GM08714 (cell line): ENCODE data around the gene KIZ.

ENCODE experiments used
- H3K4me3 ChIP-seq: fragments of 200-500 bp; sonication (Bioruptor generic); 2 replicates; pipeline ENCODE4 v1.5.1; 2014; ENCODE audit warnings: mild to moderate bottlenecking, low read length, inconsistent platforms
- ZNF274 ChIP-seq: IDR thresholded peaks from 2 replicates; pipeline ENCODE4 v1.6.1; 2012; ENCODE audit warnings: mild to moderate bottlenecking, low read depth, low read length

The KIZ gene

DNA sequence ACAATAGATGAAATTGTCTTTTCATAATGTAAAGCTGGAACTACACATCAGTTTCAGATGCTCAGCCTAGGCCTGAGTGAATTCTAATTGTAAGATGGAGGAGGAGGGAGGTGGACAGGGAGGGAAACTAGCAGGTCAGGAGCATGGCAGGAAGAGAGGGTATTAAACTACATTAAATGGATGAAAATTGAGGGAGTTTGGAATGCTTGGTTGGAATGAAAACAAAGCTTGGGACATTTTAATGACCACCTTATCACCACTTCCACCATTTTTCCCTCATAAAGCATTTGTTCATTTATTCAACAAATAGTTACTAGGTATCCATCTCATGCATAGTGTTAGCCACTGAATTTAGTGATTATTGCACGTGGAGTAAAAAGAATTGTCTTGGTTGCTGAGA is 65.0 kb downstream of the KIZ start:
- no peak for TF ChIP-seq ZNF274
- no peak overlapping the region for H3K4me3 ChIP-seq

DNA sequence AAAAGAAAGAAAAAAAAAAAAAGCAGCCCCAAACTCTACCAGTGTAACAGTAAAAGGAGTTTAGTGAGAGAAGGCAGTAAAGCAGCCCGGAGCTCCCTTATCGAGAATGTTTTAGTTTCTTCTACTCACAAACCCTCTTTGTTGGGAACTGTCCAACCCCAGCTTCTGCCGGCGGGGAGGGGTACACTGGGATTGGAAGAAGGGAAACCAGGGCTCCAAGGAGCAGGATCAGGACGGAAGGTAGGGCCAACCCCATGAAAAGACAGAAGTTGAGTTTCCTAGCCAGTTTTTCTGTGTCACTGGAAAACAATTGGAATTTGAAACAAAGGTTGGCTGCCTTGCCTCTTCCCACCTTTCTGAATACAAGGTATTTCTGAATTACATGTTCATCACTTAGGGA is 66.0 kb downstream of the KIZ start:
- TF ChIP-seq ZNF274, result no peak
- H3K4me3 ChIP-seq, result no peak overlapping the region

DNA sequence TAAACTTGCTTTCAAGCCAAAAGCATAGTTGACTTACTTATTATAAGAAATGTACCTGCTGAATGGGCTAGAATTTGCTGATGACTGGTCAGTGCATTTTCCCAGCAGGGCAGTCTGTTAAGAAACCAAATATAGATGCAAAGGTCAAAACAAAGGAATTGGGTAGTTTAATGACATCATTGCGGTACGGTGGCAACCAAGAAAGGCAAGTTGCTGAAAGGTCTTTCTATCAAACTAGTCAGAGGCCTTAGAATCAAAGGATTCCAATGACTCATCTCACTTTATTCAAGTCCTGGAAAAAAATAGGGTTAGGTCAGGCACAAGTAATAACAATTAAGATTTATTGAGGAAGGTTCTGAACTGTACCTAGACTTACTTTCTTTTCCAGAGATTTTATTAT is 76.4 kb downstream of the KIZ start:
- TF ChIP-seq ZNF274, result no peak

DNA sequence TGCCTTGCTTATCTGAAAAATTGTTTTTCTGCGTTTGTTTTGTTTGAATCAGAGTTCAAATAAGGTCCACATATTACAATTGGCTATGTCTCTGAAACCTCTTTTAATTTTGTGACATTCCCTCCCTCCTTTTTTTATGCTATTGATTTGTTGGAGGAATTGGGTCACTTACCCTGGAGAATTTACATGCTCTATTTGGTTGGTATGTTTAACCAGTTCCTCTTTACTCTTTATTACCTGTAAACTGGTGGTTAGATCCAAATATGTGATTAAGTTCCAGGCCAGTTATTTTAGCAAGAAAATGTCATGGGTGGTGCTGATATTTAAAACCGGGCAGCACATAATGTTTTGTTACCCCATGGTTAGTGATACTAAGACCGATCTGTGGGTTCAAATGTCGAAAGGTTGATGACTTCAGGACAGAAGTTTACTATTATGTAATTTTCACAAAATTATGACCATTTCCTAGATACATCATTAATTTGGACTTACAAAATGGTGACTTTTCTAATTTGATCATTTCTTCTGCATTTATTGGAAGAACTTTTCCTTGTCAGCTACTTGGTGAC is 77.3 kb downstream of the KIZ start:
- TF ChIP-seq ZNF274, result no peak
- no peak overlapping the region for H3K4me3 ChIP-seq

More for the DNA sequence above, 76.4 kb downstream of the KIZ start:
- no peak overlapping the region for H3K4me3 ChIP-seq

DNA sequence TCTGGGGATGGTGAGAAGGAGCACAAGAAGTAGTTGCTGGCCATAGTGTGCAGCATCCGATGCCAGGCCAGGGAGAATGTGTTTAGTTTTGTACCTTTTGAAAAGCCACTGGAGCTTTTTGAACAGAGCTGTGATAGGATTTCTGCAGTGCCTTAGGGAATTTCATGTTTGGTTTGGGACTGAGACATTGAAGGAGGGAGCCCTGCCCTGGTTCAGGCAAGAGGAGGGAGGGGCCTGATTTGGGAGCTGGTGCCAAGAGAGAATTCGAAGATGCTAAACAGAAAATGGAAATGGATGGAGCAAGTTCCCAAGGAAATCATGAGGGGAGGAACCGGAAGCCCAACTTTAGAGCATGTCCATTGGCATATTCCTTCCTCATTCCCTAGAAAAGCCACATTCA is 80.7 kb downstream of the KIZ start:
- H3K4me3 ChIP-seq, result no peak overlapping the region
- no peak for TF ChIP-seq ZNF274

DNA sequence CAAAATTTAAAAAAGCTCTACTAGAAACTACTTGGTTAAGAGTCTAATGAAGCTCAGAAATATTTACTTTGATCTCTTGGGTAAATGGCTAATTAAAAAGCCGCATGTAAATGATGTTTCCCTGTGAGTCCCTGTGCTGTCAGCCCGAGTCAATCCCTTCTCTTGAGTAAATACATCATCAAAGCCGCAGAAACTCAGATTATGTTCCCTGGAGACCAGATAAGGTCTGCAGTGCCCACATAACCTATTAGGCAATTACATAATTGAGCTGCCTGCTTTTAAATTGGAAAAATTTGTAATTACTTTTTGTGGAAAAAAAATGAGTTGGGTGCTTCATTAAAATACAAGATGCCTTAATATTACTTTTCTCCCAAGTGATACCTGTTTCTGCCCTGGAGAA is 83.1 kb downstream of the KIZ start:
- TF ChIP-seq ZNF274, result no peak
- H3K4me3 ChIP-seq, result no peak overlapping the region

DNA sequence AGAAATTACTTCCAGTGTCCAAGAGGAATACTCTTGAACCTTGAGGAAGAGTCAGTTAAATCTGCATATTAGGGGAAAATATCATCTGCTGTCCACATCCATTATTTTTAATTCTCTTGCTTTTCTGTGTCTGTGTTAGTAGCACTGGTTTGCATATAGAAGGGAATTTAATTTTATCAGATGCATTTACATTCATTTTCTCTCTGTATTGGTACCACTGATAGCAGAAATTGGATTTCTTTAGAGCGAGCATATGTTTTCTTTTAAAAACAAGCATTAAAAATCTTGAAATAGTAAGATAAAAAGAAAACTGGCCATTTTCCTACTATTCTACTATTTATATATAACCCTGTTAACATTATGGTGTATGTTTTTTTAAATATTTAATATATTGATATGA is 83.8 kb downstream of the KIZ start:
- H3K4me3 ChIP-seq, result no peak overlapping the region
- TF ChIP-seq ZNF274, result no peak

DNA sequence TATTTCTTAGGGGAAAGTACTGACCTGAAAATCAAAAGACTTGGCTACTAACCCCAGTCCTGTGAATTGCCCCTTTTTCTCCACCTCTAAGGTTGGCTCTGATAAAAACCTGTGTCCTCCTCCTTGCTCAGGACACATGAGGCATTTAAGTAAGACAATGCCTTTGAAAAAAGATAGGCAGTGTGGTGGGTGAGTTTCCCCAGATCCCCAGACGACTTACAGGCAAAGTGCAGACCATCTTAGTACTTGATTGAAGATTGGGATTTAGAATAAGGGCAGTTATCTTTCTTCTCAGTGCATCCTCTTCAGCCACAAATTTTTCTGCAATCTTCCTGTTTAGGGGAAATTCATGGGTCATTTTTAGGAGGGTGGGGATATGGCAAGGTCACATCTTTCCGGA is 87.8 kb downstream of the KIZ start:
- no peak overlapping the region for H3K4me3 ChIP-seq
- TF ChIP-seq ZNF274, result no peak

DNA sequence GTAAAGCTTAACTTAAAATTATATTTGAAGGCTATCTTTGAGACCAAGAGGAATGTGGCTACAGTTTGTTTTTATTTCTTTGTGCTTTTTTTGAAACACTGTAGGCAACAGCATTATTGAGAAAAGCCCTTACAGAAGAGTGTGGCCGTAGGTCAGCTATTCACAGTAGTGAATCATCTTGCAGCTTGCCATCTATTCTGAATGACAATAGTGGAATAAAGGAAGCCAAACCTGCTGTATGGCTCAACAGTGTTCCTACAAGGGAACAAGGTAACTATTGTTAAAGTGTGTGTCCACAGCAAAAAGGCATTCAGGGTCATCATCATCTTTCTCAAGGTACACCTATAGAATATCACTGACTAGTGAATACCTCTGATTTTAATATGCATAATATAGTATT is 88.5 kb downstream of the KIZ start:
- H3K4me3 ChIP-seq, result no peak overlapping the region
- no peak for TF ChIP-seq ZNF274

DNA sequence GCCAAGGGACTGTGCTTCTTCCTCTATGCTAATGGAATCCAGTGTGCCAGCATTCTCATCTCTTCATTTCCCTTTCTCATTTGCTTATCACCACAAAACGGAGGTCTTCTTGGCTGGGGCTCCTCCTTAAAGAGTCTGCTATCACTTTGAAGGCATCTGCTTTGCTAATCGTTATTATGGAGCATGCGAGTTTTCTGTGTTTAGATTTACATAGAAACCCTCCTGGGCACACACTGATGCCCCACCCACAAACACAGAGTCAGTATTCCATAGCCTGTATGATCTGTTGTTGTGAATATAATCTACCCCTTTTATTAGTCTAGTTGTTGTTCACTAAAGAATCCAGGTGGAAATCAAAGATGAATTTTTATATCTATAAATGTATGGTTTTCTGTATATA is 93.8 kb downstream of the KIZ start:
- no peak for TF ChIP-seq ZNF274
- H3K4me3 ChIP-seq, result no peak overlapping the region

DNA sequence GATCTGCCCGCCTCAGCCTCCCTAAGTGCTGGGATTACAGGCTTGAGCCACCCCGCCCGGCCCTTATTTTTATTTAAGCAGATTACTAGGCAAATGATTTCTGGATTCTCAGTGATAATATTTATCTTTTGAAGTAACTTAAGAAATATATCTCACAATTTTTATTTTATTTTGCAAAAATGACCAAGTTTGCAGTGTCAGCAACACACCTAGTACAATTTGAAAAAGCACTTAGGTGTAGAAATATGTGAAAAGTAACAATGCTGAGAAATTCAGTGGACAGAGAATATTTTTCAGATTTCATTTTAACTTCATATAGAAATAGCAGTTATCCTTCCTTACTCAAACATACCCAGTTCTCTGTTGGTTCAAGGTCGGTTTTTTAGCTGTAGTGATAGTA is 98.3 kb downstream of the KIZ start:
- H3K4me3 ChIP-seq, result no peak overlapping the region
- no peak for TF ChIP-seq ZNF274

DNA sequence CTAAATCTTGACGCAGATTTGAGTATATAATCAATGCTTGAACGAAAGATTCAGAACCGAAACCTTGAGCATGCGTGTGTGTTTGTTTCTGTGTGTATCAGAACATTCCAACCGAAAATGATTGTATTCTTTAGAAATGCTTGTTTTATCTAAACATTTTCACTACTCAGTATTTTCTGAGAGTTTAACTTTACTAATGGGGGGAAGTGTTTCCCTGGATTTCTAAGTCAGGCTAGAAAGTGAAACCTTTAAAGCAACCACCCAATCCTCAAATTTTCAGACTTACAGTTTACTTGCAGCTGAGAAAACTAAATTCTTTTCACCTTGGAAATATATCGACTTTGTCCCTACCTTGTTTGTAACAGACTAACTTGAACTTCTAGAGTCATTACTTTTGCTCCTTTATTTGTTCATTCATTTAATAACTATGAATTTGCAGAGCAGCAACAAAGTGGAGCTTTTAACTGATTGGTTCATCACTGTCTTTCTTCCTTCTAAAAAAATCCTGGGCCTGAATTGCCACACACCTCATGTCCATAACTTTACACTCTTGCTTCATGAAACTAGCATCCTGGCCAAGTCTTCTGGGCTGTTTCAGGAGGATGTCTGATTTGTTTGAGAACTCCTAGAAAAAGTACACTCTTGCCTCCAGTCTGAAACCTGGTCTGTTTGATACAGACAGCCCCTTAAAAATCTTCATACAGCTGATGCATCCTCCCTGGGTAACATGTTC is 99.5 kb downstream of the KIZ start:
- no peak for TF ChIP-seq ZNF274
- no peak overlapping the region for H3K4me3 ChIP-seq

DNA sequence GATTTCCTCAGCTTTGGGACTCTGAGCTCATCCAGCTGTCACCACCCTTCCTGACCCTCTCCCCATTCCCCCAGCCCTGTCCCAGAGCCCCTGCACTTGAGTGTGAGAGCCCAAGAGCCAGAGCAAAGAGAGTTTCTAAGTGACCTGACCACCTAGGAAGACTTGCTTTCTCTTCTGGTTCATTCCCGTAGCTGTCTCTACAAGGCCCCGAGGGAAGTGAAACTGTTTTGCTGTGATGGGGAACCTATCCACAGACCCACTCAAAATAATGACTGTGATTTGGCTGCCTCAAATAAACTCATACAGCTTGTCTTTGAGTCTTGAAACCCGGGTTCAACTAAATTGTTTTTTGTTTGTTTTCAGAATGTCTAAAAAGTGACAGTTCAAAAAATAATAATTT is 102.6 kb downstream of the KIZ start:
- no peak overlapping the region for H3K4me3 ChIP-seq
- TF ChIP-seq ZNF274, result no peak

DNA sequence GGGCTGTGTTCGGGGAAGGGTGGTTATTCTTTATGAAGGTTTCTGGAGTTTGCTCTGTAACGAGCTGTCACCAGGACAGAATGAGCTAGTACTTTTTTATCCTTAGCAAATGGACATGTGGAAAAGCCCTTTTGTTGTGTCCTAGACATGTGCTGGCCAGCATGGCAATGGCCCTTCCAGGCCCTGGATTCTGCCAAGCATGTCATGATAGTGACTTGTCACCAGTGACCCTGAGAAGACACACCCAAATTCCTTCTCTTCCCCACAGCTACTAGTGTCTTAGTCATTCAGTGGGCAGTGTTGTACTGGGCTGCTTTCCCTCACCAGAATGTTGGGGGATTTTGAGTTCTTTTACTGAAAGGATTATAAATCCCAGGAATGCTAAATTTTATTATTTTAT is 103.3 kb downstream of the KIZ start:
- TF ChIP-seq ZNF274, result no peak

DNA sequence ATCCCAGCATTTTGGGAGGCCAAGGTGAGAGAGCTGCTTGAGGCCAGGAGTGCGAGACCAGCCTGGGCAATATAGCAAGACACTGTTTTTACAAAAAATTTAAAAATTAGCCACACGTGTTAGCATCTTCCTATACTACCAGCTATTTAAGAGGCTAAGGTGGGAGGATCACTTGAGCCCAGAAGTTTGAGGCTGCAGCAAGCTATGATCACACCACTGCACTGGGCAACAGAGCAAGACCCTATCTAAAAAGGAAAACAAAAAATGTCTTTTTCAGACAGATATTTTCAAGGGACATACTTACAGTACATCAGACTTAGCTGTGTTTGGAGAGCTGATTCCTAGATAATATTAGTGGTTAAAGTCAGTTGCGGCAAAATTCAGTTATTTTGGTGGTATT is 104.3 kb downstream of the KIZ start:
- TF ChIP-seq ZNF274, result no peak
- no peak overlapping the region for H3K4me3 ChIP-seq

More for the DNA sequence above, 103.3 kb downstream of the KIZ start:
- H3K4me3 ChIP-seq, result no peak overlapping the region

DNA sequence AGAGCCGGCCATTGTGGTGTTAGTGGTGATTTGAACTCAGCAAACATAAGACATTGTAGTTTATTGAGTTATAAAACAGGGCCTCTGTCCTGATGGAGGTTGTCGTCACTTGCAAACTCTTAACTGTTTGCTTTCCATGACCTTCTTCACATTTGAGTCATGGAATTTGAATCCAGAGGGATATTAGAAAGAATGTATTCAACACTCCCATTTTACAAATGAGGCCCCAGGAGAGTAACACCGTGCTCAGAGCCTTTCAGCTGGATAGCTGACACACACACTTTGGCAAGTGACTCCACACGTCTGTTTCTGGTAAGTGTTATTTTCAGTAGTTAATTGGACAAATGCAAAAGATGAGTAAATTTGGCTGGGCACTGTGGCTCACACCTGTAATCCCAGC is 104.8 kb downstream of the KIZ start:
- no peak overlapping the region for H3K4me3 ChIP-seq
- TF ChIP-seq ZNF274, result no peak
